Activated CD4-positive, CD25-positive, alpha-beta regulatory T cell treated with anti-CD3 and anti-CD28 coated beads, Interleukin-2, amount 50 U/mL, for 24 hours (primary cell): Measurements from ENCODE around the gene ZNF385A.

Experiments
- ATAC-seq, 2 donors: fragments of 150-1000 bp; cut with Tn5 transposase; one replicate each; pipeline ENCODE4 v1.10.0; 2021; ENCODE audit warnings: mild to moderate bottlenecking in 1 of 2, moderate library complexity in 1 of 2

The ZNF385A gene

DNA sequence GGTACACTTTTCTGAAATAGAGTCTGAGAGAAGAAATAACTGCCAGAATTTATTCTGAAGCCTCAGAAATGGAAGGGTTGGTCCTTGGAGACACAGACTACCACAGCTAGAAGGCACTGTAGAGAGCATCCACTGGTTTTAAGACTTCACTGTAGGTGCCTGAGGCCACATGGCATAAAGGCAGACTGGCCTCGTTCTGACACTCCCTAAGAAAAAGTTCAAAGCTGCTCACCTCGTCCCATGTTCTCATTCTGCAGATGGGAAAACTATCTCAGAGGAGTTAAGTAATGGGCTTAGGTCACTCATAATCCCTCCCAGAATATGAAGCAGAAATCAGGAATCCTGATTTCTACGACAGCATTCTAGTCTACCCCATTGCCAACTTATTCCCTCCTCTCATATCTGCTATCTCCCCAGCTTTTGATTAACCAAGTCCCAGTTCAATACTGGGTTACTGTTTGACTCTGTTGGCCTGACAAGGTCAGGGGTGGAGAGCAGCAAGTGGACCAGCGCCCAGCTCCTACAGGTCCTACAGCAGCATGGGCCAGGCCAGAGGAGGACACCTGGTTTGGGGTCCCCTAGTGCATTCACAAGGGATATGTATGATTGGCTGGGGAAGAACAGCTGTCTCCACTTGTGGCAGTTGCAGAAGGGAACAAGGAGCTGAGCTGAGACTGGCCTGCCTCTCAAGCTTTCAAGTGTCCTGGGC lies 30.8 kb upstream of the ZNF385A start:
- no peak for ATAC-seq

DNA sequence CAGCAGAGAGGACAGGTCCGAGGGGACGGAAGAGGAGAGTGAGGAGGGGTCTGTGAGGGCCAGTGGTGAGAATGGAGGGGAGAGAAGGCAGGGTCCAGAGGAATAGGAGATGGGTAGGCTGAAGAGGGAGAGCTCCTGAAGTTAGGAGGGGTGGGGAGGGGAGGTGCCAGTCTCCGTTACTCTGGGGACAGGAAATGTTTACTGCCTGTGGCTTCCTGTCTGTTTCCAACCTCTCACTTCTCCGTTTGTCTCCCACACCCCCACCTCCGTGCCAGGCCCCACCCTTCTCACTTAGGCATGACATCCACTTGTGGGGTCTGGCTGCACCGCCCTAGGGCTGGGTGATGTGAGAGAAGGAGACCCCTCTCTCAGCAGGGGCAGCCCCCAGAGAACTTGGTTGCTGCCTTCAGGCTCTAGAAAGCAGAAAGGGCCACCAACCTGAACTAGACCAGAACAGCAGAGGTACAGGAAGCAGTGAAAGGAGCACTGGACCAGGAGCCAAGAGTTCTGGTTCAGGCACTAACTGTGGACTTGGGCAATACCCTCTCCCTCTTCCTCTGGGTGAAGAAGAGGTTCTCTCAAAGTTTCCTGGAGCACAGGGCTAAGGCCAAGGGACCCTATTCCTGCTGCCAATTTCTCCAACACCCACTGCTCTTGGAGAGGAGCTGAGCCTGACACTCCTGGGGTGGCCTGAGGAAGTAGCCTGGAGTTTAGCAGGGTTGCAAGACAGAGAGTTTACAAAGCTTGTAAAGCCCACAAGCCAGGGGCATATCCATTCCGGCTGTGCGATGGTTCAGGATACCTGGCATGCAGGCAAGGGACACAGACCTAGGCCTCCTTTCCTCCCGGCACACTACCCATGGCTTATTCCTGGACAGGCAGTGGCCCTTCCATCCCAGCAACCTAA lies 29.0 kb upstream of the ZNF385A start:
- ATAC-seq, result peak; percentile 42 to 48

DNA sequence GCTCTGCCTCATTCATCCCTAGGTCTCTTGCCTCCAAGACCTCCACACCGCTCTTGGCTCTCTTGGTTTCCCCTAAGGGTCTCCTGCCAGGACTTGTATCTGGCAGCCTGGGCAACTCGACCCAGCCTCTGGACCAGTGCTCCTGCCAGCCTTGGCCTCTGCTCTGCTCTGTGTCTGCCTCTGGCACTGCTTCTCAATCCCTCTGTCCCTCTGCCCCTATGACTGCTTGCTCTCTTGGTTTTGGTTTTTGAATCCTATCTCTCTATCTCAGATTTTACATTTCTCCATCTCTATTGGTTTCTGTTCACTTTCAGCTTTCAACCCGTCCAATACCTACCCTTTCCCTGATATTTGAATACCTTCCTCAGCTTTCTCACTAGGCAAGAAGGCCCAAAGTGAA lies 28.3 kb upstream of the ZNF385A start:
- peak; percentile 37 to 52 for ATAC-seq

- ATAC-seq, result no peak
These were observed 27.8 kb upstream of the ZNF385A start for GRCh38 chr12:54412348-54412747.

DNA sequence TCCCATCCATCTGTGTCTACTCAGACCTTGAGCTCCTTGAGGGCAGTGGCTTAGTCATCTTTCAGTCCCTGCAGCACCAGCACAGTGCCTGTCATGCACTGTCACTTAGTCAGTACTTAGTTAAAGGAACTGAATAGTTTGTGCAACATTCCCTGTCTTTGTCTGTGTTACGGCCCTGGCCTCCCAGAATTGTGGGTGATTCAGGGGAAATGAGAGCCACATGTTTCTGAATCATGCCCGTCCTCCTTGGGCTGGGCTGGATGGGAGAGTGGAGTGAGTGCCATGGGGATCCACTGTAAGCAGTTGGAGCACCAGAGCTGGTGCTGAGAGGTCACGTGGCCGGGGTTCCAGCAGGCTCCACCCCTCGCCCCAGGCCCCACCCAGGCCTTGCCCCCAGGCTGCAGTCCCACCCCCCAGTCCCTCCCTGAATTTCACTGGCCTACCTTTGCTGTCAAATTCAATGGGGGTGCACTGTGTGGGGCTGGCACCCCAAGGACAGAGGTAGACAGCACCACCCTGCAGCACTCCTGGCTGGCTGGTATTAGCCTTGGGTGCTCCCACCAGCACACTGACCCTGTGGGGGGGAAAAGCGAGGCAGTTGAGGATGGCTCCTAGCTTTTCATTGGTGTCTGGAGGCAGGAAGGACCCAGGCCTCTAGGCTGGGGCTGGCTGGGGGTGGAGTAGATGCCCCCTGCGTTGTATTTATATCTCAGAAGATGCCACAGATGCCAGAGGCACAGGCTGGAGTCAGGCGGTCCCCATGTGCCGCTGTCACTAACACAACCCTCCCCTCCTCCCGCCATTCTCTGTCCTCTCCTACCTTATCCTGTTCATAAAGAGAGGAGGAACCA lies 27.1 kb upstream of the ZNF385A start:
- ATAC-seq, result peak; percentile 87 to 89

GRCh38 chr12:54409267-54409666 lies 24.7 kb upstream of the ZNF385A start:
- no peak for ATAC-seq

DNA sequence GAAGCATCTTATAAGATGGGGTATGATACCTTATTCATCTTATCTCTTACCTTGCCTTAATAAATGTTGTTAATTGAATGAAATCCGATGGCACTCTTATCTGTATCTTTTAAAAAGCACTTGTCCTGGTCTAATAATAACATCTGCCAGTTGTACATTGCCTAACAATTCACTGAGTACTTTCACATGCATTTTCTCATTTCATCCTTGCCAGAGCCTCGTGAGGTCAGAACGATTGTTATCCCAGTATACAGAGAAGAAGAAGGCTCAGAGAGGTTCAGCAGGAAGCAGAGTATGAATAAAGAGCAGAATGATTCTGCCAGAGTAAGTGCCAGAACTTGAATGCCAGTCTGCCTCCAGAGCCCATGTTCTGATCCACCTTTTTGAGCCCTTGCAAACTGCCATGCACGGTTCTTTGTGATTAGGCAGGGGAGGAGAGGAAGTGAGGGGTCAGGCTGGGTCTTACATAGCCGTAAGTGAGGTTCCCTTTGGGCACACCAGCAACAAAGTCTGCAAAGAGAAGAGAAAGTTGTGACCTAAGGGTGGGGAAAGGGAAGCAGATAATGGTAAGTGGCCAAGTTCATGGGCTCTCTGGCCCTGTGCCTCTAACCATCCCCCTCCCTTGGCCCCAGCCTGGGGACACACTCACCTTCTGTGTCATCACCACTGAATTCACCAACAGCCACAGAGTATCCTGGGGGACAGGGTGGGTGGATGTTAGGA lies 22.8 kb upstream of the ZNF385A start:
- ATAC-seq, result no peak

DNA sequence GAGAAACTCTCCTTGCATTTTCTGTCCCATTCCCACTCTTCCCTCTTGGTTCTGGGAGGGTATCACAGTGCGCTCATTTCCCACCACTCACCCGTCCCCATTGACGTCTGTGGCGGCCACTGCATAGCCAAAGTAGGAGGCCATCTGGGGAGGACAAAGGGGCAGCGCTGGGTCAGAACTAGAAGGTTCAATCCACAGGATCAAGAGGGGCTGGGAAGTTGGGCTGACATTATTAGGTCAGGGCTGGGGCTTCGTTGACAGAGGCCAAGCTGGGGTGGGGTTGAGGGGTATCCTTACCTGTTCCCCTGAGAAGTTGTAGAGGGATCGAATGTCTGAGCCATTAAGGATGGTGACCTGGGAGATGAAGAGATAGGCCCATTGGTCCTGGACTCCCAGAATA lies 21.0 kb upstream of the ZNF385A start:
- no peak for ATAC-seq

DNA sequence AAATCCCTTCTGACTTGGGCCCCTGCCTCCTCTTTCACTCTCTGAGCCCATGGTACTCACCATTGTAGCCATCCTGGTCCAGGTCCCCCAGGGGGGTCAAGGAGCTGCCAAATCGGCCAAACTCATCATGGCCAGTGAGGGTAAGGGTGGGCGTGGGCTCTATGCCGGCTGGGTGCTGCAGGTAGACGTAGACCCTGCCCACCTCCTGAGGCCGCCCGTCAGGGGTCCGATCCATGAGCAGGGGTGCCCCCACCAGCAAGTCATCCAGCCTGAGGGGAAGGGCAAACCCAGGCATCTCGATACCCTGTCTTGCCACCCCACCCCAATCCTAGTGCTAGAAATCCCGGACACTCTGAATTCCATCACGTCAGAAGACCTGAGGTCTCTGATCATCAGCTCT lies 20.6 kb upstream of the ZNF385A start:
- ATAC-seq, result no peak

- ATAC-seq, result no peak
These were observed 19.8 kb upstream of the ZNF385A start for GRCh38 chr12:54404061-54405004.

DNA sequence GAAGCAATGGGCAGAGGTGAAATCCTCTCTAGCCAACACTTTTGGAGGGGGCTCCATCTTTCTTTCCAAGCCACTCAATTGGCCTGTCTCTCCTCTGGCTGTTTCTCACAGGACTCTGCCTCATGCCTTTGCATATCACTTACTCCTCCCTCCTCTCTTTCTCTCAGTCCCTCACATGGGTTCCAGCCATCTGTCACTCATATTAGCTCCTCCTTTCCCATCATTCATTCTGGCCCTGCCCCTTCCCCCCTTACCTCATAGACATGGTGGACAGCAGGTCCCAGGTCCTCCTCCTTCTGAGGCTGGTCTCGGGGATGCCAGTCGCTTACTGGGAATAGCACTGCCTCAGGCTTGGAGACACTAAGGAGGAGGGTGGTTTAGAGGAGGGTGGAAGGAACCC lies 16.6 kb upstream of the ZNF385A start:
- no peak for ATAC-seq

- peak; percentile 92 to 94 for ATAC-seq
These were observed 14.7 kb upstream of the ZNF385A start for GRCh38 chr12:54398995-54399793.

DNA sequence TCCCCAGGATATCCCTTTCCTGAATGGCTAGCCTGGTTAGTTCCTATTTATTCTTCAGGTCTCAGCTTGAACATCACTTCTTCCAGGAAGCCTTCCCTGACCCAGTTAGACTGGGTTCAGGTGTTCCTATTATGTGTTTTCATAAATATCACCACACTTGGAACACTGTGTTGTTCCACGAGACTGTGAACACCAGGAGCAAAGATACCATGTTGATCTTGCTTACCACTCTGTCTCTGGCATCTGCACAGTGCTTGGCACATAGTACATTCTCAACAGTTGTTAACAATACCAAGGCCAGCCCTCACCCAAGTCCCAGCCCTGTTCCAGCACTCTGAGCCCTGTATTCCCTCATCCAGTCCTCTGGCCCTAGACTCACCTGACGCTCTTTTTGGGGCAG lies 13.7 kb upstream of the ZNF385A start:
- ATAC-seq, result no peak

DNA sequence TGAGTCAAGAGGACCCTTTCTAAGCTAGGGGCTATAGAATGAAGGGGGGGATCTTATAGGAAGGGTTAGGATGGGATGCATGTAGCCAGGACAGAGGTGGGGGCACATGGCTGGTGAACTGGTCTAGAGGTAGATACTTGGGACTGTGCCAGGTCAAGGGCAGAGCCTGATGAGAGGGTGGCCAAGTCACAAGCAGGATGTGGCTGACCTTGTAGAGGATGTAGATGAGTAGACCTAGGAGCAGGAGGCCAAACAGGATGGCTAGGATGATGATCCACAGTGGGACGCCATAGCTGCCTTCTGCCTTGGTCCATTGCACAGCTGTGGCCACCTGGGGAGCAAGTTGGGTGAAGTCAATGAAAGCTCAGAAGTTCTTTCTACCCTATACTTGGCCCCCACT lies 12.6 kb upstream of the ZNF385A start:
- ATAC-seq, result no peak

GRCh38 chr12:54395545-54395944 lies 11.0 kb upstream of the ZNF385A start:
- no peak for ATAC-seq

GRCh38 chr12:54394986-54395385 lies 10.5 kb upstream of the ZNF385A start:
- ATAC-seq, result no peak

- peak in 1 of 2 donors; percentile 12 for ATAC-seq
These were observed 9.8 kb upstream of the ZNF385A start for GRCh38 chr12:54394281-54394719.

DNA sequence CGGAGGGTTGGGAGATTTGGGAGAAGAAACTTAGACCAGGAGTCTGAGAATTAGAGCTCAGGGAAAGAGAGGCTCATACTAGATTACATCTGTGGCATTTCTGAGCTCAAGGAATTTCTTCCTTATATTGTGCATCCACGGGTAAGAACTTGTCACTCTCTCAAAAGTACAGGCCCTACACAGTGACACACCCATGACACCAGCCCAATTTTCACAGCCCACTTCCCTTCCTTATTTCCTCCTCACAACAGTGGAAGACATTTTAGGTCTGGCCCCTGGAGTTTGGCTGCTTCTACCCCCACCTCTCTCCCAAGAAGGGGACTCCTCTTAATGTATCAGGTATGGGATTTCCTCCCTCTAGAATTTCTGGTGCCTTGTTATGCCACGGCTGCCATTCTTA lies 9.2 kb upstream of the ZNF385A start:
- no peak for ATAC-seq

DNA sequence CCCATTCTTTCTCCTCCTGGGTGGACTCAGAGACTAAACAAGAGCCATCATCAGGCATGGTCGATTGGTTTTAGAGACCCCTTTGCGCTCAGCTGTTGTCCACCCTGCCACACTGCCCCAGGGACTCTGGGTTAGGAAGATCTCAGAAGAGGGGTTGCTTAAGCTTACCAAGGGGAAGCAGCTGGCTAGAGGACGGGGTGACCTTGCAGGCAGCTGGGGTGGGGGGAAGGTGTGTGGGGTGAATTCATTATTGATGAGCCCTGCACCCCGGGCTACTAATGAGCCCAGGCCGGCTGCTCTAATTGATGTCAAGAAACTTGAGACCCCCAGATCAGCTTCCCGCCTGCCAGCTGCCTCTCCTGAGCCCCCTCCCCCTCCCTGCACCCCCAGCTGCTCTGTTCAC lies 8.7 kb upstream of the ZNF385A start:
- ATAC-seq, result no peak

- ATAC-seq, result no peak
These were observed 8.1 kb upstream of the ZNF385A start for GRCh38 chr12:54392485-54393206.
